Naive thymus-derived CD4-positive, alpha-beta T cell (primary cell): ENCODE data around the gene LGMN. TPM values are rescaled to one million over a fixed set of nuclear protein-coding genes. Genes with fewer than 3 reads are reported as not detected.
"Not testable (repeated sequence)": the region's sequence is repeated elsewhere in the genome, so short reads cannot be mapped to it uniquely, and the experiment has no call there.

Source experiments
- ATAC-seq: fragments of 150-1000 bp; cut with Tn5 transposase; 2 replicates; pipeline ENCODE4 v1.10.0; 2021; ENCODE audit warnings: mild to moderate bottlenecking, moderate library complexity
- CTCF ChIA-PET: fragments of 350-600 bp; sonication (Branson Sonifier 250); formaldehyde crosslinking; loops from one replicate; lab custom pipeline; 2021; ENCODE audit warnings: antibody characterized with exemption; lab: Charles Lee
- POLR2A ChIA-PET: fragments of 350-600 bp; sonication (Branson Sonifier 250); formaldehyde crosslinking; loops from one replicate; lab custom pipeline; 2021; ENCODE audit warnings: antibody characterized with exemption, inconsistent platforms; lab: Charles Lee
- DNase-seq, 9 donors: peaks; one replicate each; pipeline versions ENCODE4 v3.0.0 to v3.0.0-alpha.2; 2020 to 2022; ENCODE audit warnings: mixed read lengths in 1 of 9
- H3K27ac ChIP-seq: one replicate; pipeline ENCODE4 v1.7.0; 2013; ENCODE audit warnings: mild to moderate bottlenecking, low read depth, low read length, moderate library complexity
- H3K27me3 ChIP-seq, 2 donors: one replicate each; pipeline ENCODE4 v1.7.0; 2013; ENCODE audit warnings: low read length in 2 of 2, mild to moderate bottlenecking in 2 of 2, moderate library complexity in 2 of 2; ENCODE audit not compliant: control insufficient read depth in 2 of 2, insufficient read depth in 2 of 2
- H3K36me3 ChIP-seq, 3 experiments: 1 replicate in 2 of 3; 2 replicates in 1 of 3; pipeline ENCODE4 v1.7.0; 2013; ENCODE audit warnings: low read length in 3 of 3, mild to moderate bottlenecking in 3 of 3, moderate library complexity in 1 of 3; ENCODE audit not compliant: insufficient read depth in 3 of 3, control insufficient read depth in 2 of 3
- H3K4me1 ChIP-seq, 2 donors: one replicate each; pipeline ENCODE4 v1.7.0; 2013; ENCODE audit warnings: low read length in 2 of 2, mild to moderate bottlenecking in 2 of 2, moderate library complexity in 1 of 2; ENCODE audit not compliant: control insufficient read depth in 2 of 2, insufficient read depth in 2 of 2
- H3K4me3 ChIP-seq: 2 replicates; pipeline ENCODE4 v1.7.0; 2013; ENCODE audit warnings: mild to moderate bottlenecking, low read length
- H3K9me3 ChIP-seq, 3 experiments: 1 replicate in 2 of 3; 2 replicates in 1 of 3; pipeline ENCODE4 v1.7.0; 2013; ENCODE audit warnings: low read length in 3 of 3; ENCODE audit not compliant: control insufficient read depth in 2 of 3
- H3K27ac Mint-ChIP-seq, 9 donors: one replicate each; pipeline ENCODE4 v1.8.0; 2020 to 2022; ENCODE audit warnings: mixed read lengths in 9 of 9, mild to moderate bottlenecking in 8 of 9, moderate library complexity in 5 of 9, inconsistent platforms in 2 of 9
- H3K27me3 Mint-ChIP-seq, 5 donors: one replicate each; pipeline ENCODE4 v1.8.0; 2021 to 2022; ENCODE audit warnings: mixed read lengths in 5 of 5, mild to moderate bottlenecking in 1 of 5
- H3K36me3 Mint-ChIP-seq, 5 donors: one replicate each; pipeline ENCODE4 v1.8.0; 2020 to 2022; ENCODE audit warnings: mixed read lengths in 5 of 5, mild to moderate bottlenecking in 3 of 5, inconsistent platforms in 1 of 5
- H3K4me1 Mint-ChIP-seq, 7 donors: one replicate each; pipeline ENCODE4 v1.8.0; 2020 to 2022; ENCODE audit warnings: mixed read lengths in 7 of 7, mild to moderate bottlenecking in 3 of 7, inconsistent platforms in 1 of 7
- H3K4me3 Mint-ChIP-seq, 10 donors: one replicate each; pipeline ENCODE4 v1.8.0; 2020 to 2022; ENCODE audit warnings: mild to moderate bottlenecking in 10 of 10, mixed read lengths in 10 of 10, moderate library complexity in 6 of 10, inconsistent platforms in 2 of 10
- H3K9me3 Mint-ChIP-seq, 11 donors: one replicate each; pipeline ENCODE4 v1.8.0; 2020 to 2022; ENCODE audit warnings: mixed read lengths in 11 of 11, mild to moderate bottlenecking in 4 of 11, inconsistent platforms in 1 of 11, moderate library complexity in 1 of 11
- intact Hi-C, 2 donors: fragments of 100-400 bp; cut with micrococcal nuclease; formaldehyde crosslinking; loops; one replicate each; pipeline ENCODE4 v1.15.1; 2023
- polyA plus RNA-seq, 2 donors: library from polyadenylated mRNA; unstranded; fragments of 300-500 nt; fragmentation: Illumina TruSeq; gene quantifications; one replicate each; pipeline ENCODE4 v1.2.3, GENCODE V29; 2021
- total RNA-seq, 6 experiments: library from RNA in 5 of 6; stranded (reverse) in 5 of 6; gene quantifications; 1 replicate in 5 of 6; 2 replicates in 1 of 6; pipeline ENCODE4 v1.2.3 and lab custom pipeline; 2021 to 2026

LGMN gene
- total and polyA plus RNA-seq, 7 experiments from 2014 or later = 8.7 to 28.7 (median 25.2) TPM

DNA sequence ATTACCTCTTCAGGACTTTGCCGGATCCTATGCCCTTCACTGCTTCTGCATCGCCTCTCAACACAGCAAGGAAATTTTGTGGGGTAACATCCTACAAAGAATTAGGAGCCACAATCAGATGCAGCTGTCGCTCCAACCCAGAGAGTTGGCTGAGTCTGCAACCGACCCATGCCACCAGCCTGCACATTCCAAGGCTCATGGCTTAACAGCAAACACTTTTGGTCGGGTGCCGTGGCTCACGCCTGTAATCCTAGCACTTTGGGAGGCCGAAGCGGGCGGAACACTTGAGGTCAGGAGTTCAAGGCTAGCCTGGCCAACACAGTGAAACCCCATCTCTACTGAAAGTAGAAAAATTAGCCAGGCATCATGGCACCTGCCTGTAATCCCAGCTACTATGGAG lies 32.3 kb downstream of the LGMN start:
- intact Hi-C loops = no loop called here
- Mint-ChIP-seq H3K4me3 (no peak overlapping the region), H3K27ac (no peak overlapping the region), H3K4me1 (peaks cover 0 to 8% (median 0%) of the 10 kb centered on the region in 7 donors), H3K27me3 (peaks cover 0 to 2% (median 0%) of the 10 kb centered on the region in 5 donors), H3K36me3 (peaks cover 0 to 12% (median 8%) of the 10 kb centered on the region in 5 donors), H3K9me3 (no peaks in the 10 kb centered on the region)
- Histone ChIP-seq H3K27ac (no peak overlapping the region), H3K36me3 (peaks cover 0 to 14% (median 0%) of the 10 kb centered on the region in 3 experiments), H3K4me1 (no peaks in the 10 kb centered on the region), H3K9me3 (no peaks in the 10 kb centered on the region), H3K4me3 (no peak overlapping the region), H3K27me3 (no peaks in the 10 kb centered on the region)
- DNase-seq = no peak
- CTCF ChIA-PET = interaction anchor here (0.6 to 3.2 kb wide), 3 partner anchors 68 to 401 kb away, joined by 3 to 21 read pairs (median 3); no protein-coding TSS in a partner anchor
- POLR2A ChIA-PET = no interaction called here
- no peak for ATAC-seq

DNA sequence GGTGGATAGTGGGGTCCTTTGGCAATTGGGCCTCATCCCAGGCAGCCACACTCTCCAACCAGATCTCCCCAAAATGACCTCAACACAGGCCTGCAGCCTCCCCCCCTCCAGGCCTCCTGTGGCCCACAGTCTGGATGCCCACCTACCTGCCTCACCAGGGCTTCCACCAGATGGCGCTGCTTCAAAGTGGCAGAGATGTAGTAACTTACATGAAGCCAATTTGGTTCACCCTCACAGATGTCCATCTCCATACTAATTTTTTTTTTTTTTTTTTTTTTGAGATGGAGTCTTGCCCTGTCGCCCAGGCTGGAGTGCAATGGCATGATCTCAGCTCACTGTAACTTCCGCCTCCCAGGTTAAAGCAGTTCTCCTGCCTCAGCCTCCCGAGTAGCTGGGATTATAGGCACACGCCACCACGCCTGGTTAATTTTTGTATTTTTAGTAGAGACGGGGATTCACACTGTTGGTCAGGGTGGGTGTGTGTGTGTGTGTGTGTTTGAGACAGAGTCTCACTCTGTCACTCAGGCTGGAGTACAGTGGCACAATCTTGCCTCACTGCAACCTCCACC lies 33.6 kb downstream of the LGMN start:
- H3K9me3 ChIP-seq, H3K4me1 ChIP-seq, H3K27ac ChIP-seq, H3K4me3 ChIP-seq, H3K27me3 Mint-ChIP-seq, H3K4me1 Mint-ChIP-seq, H3K27me3 ChIP-seq, H3K4me3 Mint-ChIP-seq, POLR2A ChIA-PET, H3K9me3 Mint-ChIP-seq: not testable (repeated sequence)
- intact Hi-C loops = loop anchor here (1.0 kb wide), 2 partner anchors 33 to 68 kb away; partner anchors contain the start of gene LGMN (in 1 of the 2)
- peaks cover 0 to 23% (median 0%) of the 10 kb centered on the region in 3 experiments for H3K36me3 ChIP-seq
- Mint-ChIP-seq H3K27ac (peak overlapping the region in 2 of 9 donors; percentile 18 to 46), H3K36me3 (peaks cover 0 to 20% (median 13%) of the 10 kb centered on the region in 5 donors)
- peak; percentile 46 to 83 (median 69) for DNase-seq
- ATAC-seq = peak; percentile 86
- CTCF ChIA-PET = interaction anchor here (0.6 to 3.2 kb wide), 8 partner anchors 15 to 1443 kb away, joined by 3 to 21 read pairs (median 4); no protein-coding TSS in a partner anchor

GRCh38 chr14:92712654-92713051 lies 35.8 kb downstream of the LGMN start:
- Mint-ChIP-seq H3K4me3 (no peak overlapping the region), H3K27ac (no peak overlapping the region), H3K4me1 (peaks cover 0 to 5% (median 0%) of the 10 kb centered on the region in 7 donors), H3K36me3 (peaks cover 0 to 32% (median 17%) of the 10 kb centered on the region in 5 donors), H3K9me3 (no peaks in the 10 kb centered on the region), H3K27me3 (peaks cover 0 to 2% (median 0%) of the 10 kb centered on the region in 5 donors)
- CTCF ChIA-PET = interaction anchor here (0.7 to 1.7 kb wide), 4 partner anchors 18 to 650 kb away, joined by 3 to 9 read pairs (median 6); no protein-coding TSS in a partner anchor
- Histone ChIP-seq H3K27ac (no peak overlapping the region), H3K4me3 (no peak overlapping the region), H3K9me3 (no peaks in the 10 kb centered on the region), H3K27me3 (no peaks in the 10 kb centered on the region), H3K4me1 (no peaks in the 10 kb centered on the region), H3K36me3 (peaks cover 0 to 34% (median 0%) of the 10 kb centered on the region in 3 experiments)
- ATAC-seq (no peak), DNase-seq (no peak)
- POLR2A ChIA-PET = no interaction called here
- intact Hi-C loops = no loop called here

GRCh38 chr14:92711976-92712653 lies 36.3 kb downstream of the LGMN start:
- no peak overlapping the region for H3K4me3 ChIP-seq
- H3K27ac ChIP-seq = no peak overlapping the region
- peaks cover 0 to 2% (median 0%) of the 10 kb centered on the region in 5 donors for H3K27me3 Mint-ChIP-seq
- ChIA-PET POLR2A (no interaction called here), CTCF (interaction anchor here (0.7 to 1.7 kb wide), 3 partner anchors 18 to 72 kb away, joined by 4 to 9 read pairs (median 7); no protein-coding TSS in a partner anchor)
- no peaks in the 10 kb centered on the region for H3K4me1 Mint-ChIP-seq
- peaks cover 0 to 34% (median 0%) of the 10 kb centered on the region in 3 experiments for H3K36me3 ChIP-seq
- H3K27ac Mint-ChIP-seq = no peak overlapping the region
- H3K9me3 Mint-ChIP-seq = no peaks in the 10 kb centered on the region
- DNase-seq (no peak), ATAC-seq (no peak)
- no peak overlapping the region for H3K4me3 Mint-ChIP-seq
- H3K36me3 Mint-ChIP-seq = peaks cover 0 to 35% (median 18%) of the 10 kb centered on the region in 5 donors
- H3K9me3 ChIP-seq = no peaks in the 10 kb centered on the region
- no peaks in the 10 kb centered on the region for H3K4me1 ChIP-seq
- H3K27me3 ChIP-seq = no peaks in the 10 kb centered on the region
- intact Hi-C loops = no loop called here

GRCh38 chr14:92710001-92710341 lies 38.5 kb downstream of the LGMN start:
- Histone ChIP-seq H3K9me3 (no peaks in the 10 kb centered on the region), H3K27ac (no peak overlapping the region), H3K27me3 (no peaks in the 10 kb centered on the region), H3K4me3 (no peak overlapping the region), H3K4me1 (no peaks in the 10 kb centered on the region), H3K36me3 (peaks cover 0 to 45% (median 0%) of the 10 kb centered on the region in 3 experiments)
- CTCF ChIA-PET = no interaction called here
- Mint-ChIP-seq H3K4me1 (peaks cover 0 to 1% (median 0%) of the 10 kb centered on the region in 7 donors), H3K9me3 (no peaks in the 10 kb centered on the region), H3K27ac (peak overlapping the region in 1 of 9 donors; percentile 23), H3K36me3 (peaks cover 0 to 50% (median 31%) of the 10 kb centered on the region in 5 donors), H3K4me3 (no peak overlapping the region), H3K27me3 (peaks cover 0 to under 1% (median 0%) of the 10 kb centered on the region in 5 donors)
- DNase-seq (no peak), ATAC-seq (no peak)
- POLR2A ChIA-PET = interaction anchor here (0.5 kb wide), 1 partner anchor 588 kb away, joined by 3 read pairs; the partner anchor contains the start of genes CPSF2 and NDUFB1
- intact Hi-C loops = no loop called here

DNA sequence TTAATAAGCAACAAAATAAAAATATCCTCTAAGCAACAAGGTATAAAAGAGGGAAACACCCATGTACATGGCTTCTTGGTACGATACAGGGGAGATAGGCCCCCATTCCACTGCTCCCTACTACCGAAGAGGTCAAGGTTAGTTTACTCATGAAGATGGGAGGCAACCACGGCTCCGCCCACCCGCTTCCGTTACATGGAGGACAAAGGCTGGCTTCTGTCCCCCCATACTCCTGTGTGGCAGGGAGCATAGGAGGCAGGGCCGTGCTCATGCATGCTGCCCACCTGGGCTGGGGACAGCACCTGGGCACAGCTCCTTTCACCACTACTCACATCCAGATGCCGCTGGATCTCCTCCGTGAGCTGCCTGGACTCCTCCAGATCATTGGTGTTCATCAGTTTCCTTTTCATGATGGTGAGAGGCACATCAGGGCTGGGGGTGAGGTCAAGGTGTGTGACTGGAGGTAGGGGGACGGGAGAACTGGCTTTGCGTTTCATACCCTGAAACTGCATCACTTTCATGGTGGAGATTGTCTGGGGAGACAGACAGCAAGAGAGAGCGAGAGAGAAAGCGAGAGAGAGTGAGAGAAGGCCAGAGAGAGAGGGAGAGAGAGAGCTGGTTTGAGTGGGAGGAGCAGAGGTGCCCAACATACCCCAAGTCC lies 39.0 kb downstream of the LGMN start:
- intact Hi-C loops = no loop called here
- Mint-ChIP-seq H3K4me3 (no peak overlapping the region), H3K4me1 (peaks cover 0 to 6% (median 0%) of the 10 kb centered on the region in 7 donors), H3K27ac (peak overlapping the region in 1 of 9 donors; percentile 34), H3K27me3 (peaks cover 0 to 3% (median 0%) of the 10 kb centered on the region in 5 donors), H3K9me3 (no peaks in the 10 kb centered on the region), H3K36me3 (peaks cover 0 to 55% (median 36%) of the 10 kb centered on the region in 5 donors)
- H3K36me3 ChIP-seq = peaks cover 0 to 45% (median 0%) of the 10 kb centered on the region in 3 experiments
- DNase-seq = no peak
- H3K9me3 ChIP-seq = no peaks in the 10 kb centered on the region
- H3K27me3 ChIP-seq = no peaks in the 10 kb centered on the region
- POLR2A ChIA-PET = interaction anchor here (0.5 kb wide), 1 partner anchor 588 kb away, joined by 3 read pairs; the partner anchor contains the start of genes CPSF2 and NDUFB1
- H3K4me1 ChIP-seq = no peaks in the 10 kb centered on the region
- H3K4me3 ChIP-seq = no peak overlapping the region
- H3K27ac ChIP-seq = no peak overlapping the region
- CTCF ChIA-PET = no interaction called here
- no peak for ATAC-seq
